ENCODE data around the gene BTG3.

The BTG3 gene

DNA sequence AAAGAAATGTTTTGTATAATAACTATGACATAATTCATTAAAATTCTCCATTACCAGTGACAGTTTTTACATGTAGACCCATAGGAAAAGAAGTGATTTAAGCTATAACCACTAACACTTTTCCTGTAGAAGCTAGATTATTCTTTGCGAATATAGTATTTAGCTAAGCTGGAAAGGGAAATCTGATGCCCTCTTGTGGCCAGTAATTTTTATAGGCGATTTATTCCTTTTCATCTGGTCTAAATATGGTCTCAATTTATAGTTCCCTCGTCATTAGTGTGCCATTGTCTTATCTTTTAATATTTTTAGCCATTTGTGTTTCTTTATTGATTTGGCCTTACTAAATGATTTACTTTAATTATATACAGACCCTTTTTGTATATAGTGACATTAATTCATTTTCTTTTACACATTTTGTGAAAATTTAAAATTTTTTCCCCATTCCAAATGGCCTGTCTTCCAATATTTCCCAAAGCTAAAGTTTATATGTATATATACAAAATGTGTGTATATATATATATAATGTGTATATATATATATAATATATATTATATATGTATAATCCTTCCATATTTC, 26.7 kb downstream of the BTG3 start:
- DNase-seq (ENCODE audit: low read depth in 2 of 2): no peak

DNA sequence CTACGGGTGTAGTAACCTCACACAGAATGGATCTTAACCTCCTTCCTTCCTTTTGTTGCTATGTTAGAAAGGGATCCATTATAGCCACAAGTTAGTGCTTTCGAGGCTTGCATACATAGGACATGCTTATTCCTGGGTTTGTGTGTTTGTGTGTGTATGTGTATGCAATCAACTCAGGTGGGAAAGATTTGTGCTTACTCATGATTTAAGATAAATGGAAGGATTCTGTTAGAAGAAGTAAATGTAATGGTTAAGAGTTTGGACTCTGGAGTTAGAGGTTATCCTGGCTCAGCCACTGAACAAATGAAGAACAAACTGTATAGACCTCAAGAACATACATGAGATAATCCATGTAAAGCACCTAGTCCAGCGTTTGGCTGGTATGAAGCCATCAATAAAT, 28.8 kb downstream of the BTG3 start:
- DNase-seq (ENCODE audit: low read depth in 2 of 2): no peak

DNA sequence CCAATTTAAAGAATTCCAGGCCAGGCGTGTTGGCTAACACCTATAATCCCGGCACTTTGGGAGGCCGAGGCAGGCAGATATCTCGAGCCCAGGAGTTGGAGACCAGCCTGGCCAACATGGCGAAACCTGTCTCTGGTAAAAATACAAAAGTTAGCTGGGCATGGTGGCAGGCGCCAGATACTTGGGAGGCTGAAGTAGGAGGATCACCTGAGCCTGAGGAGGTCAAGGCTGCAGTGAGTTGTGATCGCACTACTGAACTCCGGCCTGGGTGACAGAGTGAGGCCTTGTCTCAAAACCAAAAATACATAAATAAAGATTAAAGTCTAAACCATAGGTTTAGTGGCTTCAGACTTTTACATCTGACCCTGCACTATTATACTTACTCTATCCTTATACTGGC, 32.4 kb downstream of the BTG3 start:
- DNase-seq (ENCODE audit: low read depth in 2 of 2): no peak

DNA sequence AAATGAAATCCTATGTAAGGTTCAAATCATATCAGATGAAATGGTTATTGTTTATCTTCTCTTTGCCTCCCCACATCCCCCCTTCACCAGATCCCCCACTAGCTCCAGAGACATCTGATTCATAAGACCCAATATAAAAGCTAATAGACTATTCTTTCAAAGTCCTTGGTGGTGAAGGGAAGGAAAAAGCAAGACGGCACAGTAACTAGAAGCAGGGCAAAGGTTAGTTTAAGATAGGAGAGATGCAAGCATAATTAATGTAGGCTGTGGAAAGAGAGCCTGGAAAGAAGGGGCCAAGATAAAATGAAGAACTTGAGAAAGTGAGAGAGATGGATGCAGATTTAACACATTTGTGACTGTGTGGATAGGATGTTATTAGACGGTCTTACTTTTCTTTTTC, 33.8 kb downstream of the BTG3 start:
- no peak for DNase-seq (ENCODE audit: low read depth in 2 of 2)

DNA sequence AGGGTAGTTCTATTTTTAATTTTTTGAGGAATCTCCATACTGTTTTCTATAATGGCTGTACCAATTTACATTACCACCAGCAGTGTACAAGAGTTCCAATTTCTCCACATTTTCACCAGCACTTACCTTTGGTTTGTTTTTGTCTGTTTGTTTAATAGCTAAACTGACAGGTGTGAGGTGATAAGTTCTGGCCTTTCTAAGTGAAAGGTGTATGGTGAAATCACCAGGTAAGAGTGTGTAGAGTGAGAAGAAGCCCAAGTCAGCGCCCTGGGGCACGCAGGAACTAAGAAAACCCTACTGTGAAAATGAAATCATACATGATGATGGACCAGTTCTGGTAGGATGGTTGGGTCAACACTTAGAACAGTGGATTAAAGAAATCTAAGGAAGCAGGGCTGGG, 34.5 kb downstream of the BTG3 start:
- no peak for DNase-seq (ENCODE audit: low read depth in 2 of 2)

DNA sequence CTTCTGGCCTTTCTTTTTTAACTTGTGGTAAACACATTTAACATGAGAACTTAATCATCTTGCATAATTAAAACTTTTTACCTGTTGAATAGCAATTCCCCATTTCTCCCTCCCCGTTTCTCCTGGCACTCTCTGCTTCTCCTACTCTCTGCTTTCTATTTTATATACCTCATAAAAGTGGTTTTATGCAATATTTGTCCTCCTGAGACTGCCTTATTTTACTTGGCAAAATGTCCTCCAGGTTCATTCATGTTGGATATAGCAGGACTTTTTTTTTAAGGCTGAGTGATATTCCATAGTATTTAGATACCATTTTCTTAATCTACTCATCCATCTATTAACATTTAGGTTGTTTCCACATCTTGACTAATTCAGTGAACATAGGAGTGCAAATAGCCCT, 35.0 kb downstream of the BTG3 start:
- DNase-seq (ENCODE audit: low read depth in 2 of 2): no peak

DNA sequence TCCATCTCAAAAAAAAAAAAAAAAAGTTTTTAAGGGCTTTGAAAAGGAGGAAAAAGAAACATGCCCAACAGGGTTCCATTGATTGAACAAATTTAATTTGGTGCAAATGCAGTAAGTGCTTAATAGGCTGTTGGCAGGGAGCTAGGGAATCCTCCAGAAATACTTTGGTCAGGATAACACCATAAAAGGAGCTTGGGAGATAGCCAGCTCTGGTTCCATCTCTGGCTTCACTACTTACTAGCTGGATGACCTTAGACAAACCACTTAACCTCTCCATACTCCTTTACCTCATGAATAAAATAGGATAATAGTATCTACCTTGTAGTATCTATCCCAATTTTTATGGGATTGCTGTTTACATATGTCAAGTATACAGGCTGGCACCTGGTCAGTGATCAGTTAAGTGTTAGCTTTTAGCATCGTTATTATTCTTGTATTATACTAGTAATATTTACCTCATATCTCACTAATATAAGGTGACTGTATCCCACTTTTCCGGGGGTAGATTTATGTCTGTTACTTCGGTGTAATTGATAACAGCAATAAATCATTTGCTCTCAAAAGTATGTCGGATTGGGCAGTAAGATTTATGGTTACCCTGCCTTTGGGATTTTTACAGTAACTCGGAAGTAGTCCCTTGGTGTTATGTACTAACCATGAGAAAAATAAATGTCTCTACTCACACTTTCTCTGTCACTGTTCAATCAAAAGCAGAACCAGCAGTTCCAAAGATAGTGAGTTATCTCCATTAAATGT, 36.4 kb downstream of the BTG3 start:
- DNase-seq (ENCODE audit: low read depth in 2 of 2): no peak

DNA sequence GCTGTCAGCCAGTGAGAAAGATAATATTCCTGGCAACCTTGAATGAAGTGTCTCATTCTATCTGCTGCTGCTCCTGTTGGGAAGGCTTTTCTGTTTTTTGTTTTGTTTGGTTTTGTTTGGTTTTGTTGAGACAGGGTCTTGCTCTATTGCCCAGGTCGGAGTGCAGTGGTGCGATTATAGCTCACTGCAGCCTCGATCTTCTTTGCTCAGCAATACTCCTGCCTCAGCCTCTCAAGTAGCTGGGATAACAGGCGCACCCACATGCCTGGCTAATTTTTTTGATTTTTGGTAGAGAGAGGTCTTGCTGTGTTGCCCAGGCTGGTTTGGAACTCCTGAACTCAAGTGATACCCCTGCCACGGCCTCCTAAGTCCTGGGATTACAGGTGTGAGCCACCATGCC, 37.6 kb downstream of the BTG3 start:
- DNase-seq (ENCODE audit: low read depth in 2 of 2): no peak

DNA sequence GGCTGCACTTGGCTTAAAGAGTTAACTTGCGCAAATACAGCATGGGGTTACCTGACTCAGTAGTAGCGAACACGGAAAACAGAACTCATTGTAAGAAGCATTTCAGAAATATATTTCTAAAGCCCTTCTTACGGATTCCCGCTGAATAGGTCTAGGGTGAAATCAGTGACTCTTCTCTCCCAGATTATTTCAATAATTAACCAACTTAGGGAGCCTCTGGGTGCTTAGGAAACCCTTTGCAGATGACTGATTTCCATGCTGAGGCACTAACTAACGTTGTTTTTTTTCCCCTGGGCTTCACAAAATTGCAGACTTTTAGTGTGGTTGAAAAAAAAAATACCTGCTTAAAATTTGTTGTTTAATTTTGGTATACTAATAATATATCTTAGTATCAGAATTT, 40.3 kb downstream of the BTG3 start:
- no peak for DNase-seq (ENCODE audit: low read depth in 2 of 2)

DNA sequence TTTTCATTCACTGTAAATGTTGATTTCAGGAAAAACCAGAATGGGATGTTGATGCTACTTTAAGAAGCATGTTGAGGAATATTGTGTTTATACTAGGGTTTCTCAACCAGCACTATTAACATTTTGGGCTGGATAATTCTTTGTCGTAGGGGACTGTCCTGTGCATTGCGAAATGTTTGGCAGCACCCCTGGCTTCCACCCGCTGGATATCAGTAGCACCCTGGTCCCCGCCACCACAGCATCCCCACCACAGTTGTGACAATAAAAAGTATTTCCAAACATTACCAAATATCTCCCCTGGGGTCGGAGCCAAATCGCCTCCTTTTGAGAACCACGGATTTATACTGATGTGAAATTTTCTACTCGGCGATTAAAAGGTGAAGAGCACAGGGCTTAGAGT, 41.9 kb downstream of the BTG3 start:
- no peak for DNase-seq (ENCODE audit: low read depth in 2 of 2)

DNA sequence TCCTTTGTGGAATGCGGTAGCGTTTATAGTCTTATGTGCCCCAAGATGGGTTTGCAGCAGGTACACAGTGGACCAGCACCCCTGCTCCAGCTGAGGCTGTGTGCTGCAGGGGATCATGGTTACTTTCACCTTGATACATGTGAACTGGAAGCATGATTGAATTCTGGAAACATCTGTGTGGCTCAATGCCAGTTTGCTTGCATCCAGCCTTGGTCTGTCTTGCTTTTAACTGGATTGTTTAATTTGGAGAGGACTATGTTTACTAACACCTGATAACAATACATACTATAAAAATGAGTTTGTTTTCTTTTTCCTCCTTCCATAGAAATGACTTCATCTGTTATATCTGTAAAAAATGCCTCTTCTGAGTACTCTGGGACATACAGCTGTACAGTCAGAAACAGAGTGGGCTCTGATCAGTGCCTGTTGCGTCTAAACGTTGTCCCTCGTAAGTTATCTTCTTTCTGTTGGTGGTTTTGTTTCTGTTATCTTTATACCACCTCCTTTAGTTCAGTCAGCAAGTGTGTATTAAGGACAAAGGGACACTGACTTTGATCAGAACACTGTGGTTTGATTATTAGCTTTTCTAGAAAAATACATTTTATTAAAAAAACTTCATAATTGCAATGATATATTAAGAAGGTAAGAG, 52.2 kb downstream of the BTG3 start:
- no peak for DNase-seq (ENCODE audit: low read depth in 2 of 2)

DNA sequence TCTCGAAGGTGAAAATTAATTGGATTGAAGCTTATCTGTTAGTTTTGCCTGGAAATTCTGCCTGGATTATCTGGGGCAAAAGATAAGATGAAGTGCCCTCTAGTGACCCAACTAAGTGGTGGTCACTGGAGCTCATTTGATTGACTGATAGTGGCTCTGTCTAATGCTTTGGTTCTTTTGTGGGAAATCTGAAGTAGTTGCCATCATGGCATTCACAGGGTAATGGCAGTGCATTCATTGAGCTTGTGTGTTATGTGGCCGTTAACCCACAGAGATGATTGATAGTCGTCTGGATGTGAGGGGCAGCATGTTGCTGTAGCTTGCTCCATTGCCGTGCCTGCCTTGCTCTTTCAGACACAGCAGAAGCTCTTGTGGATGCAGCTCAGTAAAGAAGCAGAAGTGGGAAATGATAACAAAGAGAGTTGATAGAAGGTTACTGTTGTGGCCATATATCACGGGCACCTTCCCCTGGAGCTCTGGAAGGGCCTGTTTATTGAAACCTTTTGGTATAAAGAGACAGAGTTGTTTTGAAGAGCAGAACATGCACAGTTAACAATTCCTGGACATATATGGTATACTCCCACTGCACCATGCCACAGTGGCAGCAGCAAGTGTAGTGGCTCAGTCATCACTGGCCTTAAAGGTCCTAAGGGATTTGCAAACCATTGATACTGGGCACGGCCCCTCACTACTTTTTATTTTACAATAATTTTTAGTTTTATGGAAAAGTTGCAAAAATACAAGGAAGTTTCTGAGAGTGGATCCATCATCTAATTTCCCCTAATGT, 57.8 kb downstream of the BTG3 start:
- DNase-seq (ENCODE audit: low read depth in 2 of 2): no peak

DNA sequence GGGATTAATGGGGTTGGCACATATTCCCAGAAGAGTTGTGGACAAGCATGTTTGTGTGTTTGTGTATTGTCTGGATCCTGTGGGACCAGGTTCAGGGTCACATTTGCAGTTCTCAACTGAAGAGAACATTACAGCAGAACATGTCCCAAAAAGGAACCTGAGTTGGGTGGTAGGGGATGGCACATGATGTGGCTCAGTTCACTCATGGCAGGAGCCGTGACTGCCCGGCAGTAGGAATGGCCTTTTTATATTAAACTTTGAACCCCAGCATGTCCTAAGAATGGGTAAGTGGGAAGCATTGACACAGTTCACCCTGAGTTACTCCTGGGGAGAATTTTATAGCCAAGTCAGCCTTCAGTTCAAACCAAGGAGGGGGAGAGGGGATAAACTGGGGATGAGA, 58.6 kb downstream of the BTG3 start:
- DNase-seq (ENCODE audit: low read depth in 2 of 2): no peak

DNA sequence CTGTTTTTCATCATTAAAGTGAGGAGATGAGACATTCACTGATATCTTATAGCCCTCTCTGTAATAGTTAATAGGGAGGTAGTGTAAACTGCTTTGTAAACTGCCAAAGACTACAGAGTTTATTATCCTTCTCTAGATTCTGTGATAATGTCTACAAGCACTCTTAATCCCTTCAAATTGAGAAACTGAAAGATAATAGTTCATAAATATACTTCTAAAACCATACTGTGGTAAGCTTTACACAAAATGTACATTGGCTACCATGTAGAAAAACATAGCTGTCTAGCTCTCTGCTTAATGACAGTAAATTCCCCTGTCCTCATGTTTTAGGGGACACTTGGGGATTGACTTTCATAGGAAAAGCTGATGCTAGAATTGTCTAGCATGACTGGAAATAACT, 60.3 kb downstream of the BTG3 start:
- no peak for DNase-seq (ENCODE audit: low read depth in 2 of 2)

DNA sequence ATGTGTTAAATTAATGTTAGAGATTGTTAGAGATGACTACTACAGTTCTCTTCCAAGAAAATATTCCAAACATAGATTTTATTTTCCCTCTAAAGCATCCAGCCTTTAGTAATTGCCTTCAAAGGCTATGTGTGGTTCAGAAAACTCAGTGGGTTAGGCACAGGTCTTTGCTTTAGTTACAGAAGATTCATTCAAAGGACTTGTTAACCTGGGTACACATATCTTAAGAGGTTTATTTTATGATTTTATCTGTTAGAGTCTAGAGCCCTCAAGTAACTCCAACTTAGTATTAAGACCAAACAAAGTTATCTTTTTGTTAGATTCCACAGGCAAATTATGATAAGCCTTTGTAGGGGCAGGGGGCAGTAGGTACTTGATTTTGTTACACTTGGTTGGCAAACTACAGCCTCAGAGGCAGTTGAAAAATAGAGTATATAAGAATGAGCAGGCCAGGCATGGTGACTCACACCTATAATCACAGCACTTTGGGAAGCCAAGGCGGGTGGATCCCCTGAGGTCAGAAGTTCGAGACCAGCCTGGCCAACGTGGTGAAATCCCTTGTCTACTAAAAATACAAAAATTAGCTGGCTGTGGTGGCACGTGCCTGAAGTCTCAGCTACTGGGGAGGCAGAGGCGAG, 61.9 kb downstream of the BTG3 start:
- no peak for DNase-seq (ENCODE audit: low read depth in 2 of 2)

DNA sequence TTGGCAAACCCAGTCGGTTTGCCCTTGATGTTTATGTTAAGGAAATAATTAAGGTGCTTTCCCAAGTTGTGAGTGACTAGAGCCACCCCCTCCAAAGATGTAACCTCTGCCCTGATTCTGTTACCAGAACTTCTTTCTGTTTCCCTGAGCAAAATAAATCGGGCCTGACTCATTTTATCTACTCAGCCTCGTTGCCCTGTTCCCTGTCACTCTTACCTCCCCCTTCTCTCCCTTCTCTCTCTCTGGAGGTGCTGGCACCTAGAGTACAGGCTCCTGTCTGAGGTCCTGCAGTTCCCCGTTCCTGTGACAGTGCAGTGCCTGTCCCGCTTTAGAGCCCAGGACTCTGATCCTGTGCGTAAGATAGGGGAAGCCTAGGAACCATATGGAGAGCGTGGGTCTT, 64.4 kb downstream of the BTG3 start:
- DNase-seq (ENCODE audit: low read depth in 2 of 2): no peak

DNA sequence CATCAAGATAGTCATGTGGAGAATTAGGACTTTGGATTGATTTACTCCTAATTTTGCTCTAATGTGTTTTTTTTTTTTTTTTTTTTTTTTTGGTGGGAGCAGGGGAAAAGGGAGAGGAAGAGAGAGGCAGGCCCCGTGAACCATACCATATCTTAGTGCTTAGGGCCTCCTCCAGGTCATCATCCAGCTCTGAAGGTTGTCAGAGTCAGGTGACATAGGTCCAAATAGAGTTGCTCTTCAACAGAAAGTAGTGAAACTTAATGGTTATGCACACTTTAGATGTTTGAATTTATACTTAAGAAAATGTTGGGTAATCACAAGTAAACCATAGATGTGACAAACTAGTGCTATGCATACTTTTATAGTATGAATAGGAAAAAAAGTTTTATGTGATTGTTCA, 67.7 kb downstream of the BTG3 start:
- no peak for DNase-seq (ENCODE audit: low read depth in 2 of 2)
